ENCODE data around the gene ITGBL1.
A peak's percentile ranks its signal among the peaks of the same experiment; 100 is the strongest.

Gene ITGBL1

DNA sequence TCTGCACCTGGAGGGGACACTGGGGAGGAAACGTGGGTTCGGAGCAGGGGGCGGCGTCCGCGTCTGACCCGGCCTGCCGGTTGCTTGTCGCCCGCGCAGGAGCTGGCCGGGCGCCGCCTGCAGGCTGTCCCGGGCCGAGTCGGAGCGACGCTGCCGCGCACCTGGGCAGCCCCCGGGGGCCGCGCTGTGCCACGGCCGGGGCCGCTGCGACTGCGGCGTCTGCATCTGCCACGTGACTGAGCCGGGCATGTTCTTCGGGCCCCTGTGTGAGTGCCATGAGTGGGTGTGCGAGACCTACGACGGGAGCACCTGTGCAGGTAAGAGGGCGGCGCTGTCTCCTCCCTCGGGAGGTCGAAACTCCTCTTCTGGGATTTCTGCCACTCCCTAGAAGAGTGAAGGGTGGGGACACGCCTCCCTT is 1.3 kb downstream of the ITGBL1 start:
- no peak for DNase-seq

DNA sequence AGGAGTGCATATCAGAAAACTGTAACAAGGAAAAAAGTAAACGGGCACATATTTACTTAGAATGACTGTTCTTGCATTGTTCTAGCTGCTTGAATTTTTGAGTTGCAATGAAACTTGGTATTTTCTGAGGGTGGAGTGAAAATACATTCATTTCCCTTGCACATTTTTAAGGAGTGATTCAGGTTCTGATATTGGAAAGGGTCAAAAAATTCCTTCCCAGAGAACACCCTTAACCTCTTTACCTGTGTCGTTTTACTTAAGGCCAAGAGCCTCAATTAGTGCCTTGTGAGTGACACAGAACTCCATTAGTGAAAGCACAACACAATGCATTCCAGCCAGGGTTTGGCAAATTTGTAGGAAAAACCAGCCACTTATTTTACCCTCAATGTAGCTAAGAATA is 2.3 kb downstream of the ITGBL1 start:
- no peak for DNase-seq

DNA sequence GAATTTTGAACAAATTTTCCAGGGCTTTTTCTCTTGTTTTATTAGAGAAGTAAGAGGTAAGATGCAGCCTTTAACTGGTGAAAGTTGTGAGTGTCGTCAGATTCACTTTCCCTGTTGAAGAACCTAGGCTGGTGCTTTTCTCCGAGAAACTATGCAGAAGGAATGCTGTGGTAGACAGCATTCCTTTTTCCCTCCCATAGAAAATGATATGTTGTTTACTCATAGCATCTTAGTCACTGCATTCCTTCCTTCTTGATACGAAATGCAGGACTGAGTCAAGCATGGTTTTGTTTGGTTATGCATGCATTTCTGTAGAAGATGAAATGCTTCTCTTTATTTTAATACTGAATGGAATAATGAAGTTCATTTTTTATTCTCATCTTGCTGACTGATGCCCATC is 3.4 kb downstream of the ITGBL1 start:
- DNase-seq, result no peak

DNA sequence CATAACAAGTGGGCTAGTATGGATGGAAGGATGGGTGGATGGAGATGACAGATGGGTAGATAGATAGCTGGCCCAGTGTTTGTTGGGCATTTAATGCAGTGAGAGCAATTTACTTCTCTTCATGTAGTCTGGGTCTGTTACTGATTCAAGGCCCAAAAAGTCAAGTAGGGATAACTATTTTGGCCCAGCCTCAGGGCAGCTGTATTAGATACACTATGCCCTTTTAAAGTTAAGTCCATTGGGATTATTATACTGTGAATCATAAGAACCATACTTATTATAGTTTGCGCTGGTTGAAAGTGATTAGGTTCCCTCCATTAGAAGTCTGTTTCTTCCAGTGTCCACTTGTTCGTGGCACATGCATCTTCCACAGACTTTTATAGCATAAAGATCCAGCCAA is 4.7 kb downstream of the ITGBL1 start:
- DNase-seq, result no peak

DNA sequence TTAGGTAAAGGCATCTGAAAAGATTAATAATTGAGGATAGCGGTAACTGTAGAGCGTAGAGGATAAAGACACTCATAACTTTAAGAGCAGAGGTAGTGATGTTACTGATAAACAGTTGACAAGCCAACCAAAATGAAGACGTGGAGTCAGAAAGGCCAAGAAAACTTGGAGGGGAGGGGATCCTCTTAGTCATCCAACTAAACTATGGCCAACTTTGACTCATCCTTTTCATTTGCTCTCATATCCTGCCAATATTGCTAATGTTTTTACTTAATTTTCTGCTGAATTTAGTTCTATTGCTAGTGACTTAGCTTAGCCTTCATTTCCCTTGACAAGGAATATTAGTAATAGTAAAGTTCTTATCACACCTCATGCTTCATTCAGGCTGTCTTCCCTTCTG is 13.4 kb downstream of the ITGBL1 start:
- DNase-seq, result no peak

DNA sequence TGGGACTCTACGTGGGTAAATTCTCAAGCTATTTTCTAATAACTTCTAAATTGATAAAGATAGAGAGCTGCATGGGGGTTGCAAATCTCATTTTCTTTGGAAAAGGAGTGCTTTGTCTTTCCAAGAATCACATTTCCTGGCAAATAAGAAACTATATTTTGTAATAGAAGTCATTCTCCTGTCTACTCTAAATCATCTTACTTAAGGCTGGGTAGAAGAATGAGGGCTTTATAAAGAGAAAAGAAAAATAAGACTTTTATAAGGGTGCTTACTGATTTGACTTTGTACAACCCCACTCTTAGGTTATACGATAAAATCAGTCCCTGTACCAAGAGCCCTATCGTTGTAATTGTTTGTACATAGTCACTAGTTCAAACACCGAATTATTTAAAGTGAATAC is 14.9 kb downstream of the ITGBL1 start:
- DNase-seq, result no peak

DNA sequence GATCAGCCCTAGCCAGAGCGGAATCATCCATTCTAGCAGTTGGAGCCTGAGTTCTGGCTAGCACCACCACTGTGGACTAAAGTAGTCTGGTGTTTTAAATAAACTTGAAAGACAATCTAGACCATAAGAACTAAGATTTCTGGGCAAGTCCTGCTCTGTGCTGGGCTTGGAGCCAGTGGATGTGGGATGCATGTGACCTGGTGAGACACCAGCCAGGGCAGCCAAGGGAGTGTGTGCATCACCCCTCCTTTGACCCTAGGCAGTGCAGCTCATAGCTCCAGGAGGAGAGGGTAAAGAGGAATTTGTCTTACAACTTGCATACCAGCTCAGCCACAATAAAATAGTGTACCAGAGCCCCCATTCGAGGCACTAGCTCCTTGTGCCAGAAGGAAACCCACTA is 21.0 kb downstream of the ITGBL1 start:
- no peak for DNase-seq

DNA sequence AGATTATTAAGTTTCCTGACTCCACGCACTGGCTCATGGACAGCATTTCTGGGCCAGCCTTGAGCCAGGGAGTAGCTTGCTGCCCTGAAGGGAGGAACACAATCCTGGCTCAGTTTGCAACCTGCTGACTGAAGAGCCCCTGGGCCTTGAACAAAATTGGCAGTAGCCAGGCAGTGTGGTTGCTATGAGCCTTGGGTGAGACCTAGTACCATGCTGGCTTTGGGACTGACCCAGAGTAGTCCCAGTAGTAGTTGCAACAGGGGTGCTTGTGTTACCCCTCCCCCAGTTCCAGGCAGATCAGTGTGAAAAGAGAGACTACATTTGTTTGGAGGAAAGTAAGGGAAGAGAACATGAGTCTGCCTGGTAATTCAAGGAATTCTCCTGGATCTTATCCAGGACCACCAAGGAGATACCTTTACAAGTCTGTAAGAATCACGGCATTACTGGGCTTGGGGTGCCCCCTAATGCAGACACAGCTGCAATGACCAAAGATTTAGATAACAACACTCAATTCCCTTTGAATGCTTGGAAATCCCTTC is 22.0 kb downstream of the ITGBL1 start:
- peak; percentile 5 for DNase-seq

DNA sequence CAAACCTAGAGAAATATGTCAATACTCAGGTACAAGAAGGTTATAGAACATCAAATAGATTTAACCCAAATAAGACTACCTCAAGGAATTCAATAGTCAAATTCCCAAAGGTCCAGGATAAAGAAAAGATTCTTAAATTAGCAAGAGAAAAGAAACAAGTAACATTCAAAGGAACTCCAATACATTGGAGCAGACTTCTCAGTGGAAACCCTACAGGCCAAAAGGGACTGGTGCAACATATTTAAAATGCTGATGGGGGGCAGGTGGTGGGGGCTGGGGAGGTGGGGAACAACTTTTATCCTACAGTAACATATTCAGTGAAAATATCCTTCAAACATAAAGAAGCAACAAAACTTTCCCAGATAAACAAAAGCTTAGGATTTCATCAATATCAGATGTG is 23.1 kb downstream of the ITGBL1 start:
- no peak for DNase-seq

DNA sequence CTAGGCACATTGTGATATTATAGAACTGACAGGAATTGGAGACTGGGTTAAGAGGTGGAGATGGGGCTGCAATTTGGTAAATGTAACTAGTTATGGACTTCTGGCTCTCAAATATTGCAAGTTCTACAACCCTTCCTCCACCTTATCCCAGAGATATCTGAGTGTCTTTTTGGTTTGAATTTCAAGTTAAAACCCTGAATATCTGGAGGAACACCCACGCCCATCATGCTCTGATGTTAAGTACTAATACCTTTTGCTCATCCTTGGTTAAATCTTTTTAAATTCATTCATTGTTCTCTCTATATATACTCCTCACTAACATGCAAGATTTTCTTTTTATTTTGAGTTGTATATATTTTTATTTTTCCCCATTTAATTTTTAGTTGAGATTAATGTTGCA is 28.9 kb downstream of the ITGBL1 start:
- no peak for DNase-seq

DNA sequence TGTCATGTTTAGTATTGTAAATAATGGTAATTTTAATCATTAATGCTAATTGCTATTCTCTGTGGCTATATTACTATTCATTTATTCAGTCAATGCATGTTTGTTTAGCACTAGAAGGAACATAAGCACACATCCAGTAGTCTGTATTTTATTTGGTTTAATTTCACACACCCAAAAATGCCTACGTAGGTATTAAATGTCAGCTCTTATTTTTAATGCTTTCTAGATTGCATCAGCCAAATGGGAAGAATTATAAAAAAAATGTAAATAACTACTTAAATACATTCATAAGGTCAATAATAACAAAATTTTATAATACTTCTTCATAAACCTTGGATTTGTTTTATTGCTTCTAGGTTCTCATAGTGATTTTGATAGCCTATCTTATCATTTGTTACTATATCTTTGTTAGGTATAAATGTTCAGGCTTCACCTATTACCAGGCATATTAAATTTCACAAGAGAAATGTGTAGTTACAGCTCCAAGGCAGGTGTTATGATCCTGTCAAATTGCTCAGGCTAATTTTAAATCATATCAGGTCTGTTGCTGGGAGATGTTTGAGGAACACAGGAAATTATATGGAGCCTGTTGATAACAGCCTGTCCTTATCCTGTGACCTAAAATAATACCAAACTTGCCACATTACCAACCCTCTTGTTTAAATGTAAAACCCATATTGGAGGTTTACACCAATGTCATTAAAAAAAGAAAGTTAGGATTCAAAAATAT is 34.4 kb downstream of the ITGBL1 start:
- no peak for DNase-seq

DNA sequence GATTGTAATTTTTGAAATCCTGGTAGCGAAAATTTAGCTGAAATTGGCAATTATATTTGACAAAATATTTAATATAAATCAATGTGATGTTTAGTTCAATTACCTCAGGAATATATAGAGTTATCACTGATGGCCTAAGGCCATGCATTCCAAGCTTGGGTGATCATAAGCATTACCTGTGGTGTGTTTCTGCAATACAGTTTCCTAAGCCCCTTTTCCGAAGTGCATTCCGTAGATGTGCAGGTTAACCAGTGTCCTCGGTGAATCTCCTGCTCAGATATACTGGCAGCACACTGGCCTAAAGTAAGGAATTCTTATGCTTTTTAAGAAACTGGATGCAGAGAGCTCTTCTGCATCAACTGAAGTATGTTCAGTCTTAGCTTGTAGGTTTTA is 35.0 kb downstream of the ITGBL1 start:
- no peak for DNase-seq

DNA sequence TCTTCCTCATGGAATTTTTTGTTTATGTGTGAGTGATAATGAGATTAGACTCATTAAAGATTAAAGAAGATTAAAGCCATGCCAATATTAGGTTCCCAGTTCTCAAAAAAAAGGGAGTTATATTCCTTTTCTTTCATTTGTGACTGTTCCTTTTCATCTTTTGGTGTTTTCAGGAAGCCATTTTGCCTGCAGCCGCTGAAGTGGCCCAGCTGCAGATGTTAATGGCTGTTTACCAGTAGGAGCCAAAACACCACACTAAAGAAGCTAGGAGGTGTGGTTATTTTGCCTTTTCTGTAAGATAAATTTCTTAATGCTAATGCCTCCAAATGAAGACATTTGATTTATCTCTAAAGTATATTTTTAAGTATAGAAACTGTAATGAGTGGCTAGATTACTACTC is 36.3 kb downstream of the ITGBL1 start:
- no peak for DNase-seq

DNA sequence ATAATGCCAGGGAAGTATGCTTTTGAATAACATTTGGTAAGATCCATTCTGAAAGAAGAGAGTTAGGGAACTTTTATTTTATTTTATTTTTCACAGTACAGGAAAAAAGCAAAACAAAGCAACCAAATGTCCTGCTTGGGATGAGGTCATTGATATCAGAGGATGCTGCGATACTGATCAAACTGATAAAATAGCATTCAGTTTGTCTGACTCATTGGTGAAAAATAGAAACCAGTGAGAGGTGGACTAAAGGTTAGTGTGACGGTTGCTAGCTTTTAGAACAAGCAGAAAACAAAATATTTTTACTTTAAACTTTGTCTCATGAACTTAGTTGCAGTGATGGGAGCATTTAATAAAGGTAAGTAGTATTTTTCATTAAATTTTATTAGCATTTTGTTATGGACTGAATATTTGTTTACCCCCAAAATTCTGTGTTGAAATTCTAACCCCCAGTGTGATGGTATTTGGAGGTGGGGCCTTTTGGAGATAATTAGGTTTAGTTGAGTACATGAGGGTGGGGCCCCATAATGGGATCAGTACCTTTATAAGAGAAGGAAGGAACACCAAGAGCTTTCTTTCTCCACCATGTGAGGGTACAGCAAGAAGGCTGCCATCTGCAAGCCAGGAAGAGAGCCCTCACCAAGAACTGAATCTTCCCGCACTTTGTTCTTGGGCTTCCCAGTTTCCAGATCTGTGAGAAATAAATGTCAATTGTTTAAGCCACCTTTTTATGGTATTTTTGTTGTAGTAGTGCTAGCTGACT is 37.3 kb downstream of the ITGBL1 start:
- no peak for DNase-seq

DNA sequence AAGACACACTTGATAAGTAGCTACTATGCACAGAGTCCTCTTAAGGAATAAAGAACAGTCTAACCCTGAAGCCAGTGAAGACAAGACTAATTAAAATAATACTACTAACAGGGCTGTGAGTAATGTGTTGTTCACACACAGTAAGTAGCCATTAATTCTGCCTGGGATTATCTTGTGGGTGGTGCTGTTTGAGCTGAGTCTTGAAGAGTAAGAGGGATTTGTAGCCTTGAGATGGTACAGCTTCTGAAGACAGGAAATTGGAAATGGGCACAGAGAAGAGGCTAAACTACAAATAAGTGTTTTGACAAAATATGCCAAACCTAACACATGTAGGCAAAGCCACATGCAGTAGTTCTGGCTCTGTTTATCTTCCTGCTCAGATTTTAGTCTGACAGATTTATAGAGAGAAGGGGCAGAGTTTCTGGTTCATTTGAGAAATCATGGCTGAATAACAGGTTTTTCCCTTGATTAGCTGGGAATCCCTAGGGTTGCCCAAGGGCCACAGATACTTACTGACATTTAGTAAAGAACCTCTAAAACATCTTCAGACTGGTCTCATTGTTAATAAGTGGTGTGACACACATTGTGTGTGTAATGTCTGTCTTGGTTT is 38.0 kb downstream of the ITGBL1 start:
- DNase-seq, result no peak

DNA sequence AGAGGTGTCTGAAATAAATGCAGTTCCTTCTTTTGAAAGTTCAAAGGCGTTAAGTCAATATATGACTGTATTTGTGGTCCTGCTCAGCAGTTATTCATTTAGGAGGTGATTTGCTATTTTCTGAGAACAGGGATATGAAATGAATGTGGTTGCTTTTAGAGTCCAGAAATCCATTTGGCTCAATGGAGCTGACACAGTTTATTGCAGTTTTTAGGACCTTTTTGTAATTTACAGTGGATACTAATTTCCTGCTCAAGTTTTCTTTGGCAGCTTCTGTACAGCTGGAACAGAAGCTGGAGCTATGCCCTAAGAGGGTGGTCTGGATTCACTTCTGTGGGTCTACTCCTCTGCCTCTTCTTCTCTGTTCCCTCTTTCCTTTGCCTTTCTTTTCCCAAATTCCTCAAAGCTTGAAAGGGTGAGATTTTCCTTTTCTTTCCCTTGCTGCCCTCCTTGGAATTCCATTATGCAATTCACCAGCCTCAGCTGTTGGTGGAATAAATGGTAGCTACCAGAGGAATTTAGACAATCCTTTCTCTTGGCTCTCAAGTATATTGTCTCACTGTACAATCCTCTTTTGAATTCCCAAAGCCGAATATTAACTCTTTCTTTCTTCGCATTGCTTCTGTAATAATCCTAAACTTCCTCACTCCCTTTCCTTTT is 39.9 kb downstream of the ITGBL1 start:
- DNase-seq, result no peak

DNA sequence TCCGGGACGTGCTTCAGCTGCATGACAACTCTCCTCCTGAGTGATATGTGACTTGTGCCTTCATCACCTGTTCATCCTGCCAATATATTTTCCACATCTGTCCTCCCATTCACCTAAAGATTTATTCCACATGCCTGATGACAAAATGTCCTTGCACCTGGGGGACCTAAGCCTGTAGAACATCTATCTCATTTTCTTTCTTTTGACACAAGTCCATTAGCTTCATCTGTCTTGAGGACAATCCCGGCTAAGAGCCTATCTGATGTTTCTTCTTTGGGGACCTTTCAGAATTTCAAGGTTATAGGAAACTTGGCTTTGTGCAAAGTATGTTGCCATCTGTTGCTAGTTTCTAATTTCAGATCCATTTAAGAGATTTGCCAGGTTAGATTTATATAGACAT is 41.1 kb downstream of the ITGBL1 start:
- DNase-seq, result no peak

DNA sequence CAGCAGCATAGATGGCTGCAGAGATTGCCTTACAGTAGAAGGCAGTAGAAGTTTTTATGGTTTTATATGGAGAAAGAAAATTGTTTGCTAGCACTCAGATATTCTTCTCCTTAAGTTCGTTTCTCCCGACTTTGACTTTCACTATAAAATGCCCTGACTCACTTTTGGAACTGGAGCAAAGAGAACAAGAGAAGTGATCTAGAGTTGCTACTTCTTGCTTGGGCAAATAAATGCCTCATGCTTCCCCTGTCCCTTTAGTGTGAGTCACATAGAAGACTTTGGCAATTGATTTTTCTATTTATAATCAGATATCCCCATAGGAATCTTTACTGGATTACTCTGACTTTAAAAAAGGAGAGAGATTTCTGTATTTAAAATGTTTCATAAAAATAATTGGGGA is 46.9 kb downstream of the ITGBL1 start:
- no peak for DNase-seq

DNA sequence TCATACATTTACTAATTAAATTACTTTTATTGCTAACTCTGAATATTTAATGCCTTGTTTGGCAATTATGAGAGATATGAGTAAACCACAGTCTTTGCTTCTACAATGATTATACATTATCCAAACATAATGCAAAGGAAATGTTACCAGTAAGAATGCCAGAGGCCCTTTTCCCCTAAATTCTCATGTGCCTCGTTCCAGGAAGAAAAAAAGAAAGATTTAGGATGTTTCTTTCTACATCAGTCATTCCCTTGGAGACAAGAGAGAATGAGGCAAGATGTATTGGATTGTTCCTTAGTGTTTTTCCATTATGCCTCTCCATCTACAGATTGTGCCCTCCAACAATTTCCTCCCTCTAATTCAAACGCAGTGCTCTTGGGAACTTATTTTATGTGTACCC is 50.1 kb downstream of the ITGBL1 start:
- DNase-seq, result no peak

DNA sequence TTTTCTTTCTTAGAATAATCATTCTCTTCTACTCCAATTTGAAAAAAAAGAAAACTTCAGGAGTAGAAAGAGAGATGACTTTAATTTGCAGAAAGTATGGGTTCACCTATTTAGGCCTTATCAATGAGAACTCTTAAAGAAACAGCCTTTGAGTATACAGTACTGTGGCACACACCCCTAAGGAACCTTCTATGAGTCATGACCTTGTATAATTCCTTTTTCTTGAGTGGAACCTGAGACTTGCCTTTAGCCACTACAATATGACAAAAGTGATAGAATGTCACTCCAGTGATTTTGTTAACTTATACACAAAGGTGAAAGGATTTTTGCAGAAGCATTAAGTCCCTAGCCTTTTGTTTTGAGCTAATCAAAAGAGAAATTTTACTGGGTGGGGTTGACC is 58.7 kb downstream of the ITGBL1 start:
- DNase-seq, result no peak

DNA sequence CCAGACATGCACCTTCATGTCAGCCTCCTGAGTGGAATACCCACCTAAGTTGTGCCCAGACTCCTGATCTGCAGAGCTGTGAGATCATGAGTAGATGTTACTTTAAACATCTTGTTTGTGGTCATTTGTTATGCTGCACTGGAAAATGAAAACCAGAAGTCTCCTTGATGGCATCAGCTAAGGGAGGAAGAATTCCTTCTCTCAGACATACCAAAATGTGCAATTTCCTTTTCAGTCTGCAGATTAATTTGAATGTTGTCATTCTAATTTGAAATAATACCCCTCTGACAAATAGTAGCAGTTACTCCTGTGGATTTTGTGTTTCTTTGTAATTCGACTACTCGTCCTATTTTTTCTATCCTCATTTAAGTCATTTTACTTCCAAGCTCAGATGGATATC is 59.3 kb downstream of the ITGBL1 start:
- no peak for DNase-seq

DNA sequence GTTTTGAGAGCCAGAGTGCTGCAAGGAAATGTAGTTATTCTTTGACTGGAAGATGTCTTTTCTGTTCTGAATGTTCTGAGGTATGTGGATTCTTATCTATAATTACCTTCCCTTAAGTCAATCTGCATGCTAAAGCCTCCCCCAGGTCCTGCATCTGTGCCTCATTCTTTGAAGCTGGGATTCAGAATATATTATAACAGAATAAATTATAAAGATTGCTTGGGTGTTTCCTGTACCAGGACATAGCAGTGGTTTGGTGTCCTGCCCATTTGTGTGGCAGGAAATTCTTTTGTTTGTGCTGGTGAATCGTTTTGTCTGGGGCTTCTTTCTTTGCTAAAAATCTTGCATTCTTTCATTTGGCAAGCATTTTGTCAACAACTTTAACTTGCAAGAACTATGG is 60.2 kb downstream of the ITGBL1 start:
- DNase-seq, result no peak

DNA sequence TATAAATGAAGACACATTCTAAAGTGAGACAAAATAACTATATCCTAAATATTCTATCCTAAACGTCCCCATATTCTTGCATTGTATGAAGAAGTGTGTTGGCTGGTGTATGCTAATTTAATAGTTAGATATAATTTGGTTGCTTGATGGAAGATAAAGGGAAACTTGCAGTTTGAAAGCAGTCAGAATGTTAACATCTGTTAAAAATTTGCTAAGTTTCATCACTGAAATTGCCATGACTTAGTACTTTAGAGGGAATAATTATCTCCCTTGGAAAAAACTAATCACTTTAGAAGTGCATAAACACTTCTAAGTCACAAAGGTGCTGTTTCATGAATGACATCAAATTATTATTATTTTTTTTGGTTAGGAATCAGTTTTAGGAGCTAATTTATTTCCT is 61.6 kb downstream of the ITGBL1 start:
- no peak for DNase-seq
